ENCODE results near the gene SUSD2.

The SUSD2 gene

GRCh38 chr22:24232725-24233124 lies 51.4 kb downstream of the SUSD2 start:
- Histone ChIP-seq H3K9ac (ENCODE audit: low read depth, low read length) (no peak overlapping the region), H4K20me1 (ENCODE audit: insufficient read depth, low read length) (peaks cover 4% of the 10 kb centered on the region; the same call in 1 of the 2 replicates), H3K79me2 (ENCODE audit: insufficient read depth, low read length) (no peaks in the 10 kb centered on the region), H3K4me1 (ENCODE audit: insufficient read depth, low read length) (no peaks in the 10 kb centered on the region), H3K9me3 (ENCODE audit: insufficient read depth, low read length, severe bottlenecking) (no peaks in the 10 kb centered on the region), H3K27ac (ENCODE audit: low read length) (no peak overlapping the region), H3K36me3 (ENCODE audit: insufficient read depth, low read length) (no peaks in the 10 kb centered on the region), H3K27me3 (ENCODE audit: insufficient read depth, low read length, poor library complexity) (no peaks in the 10 kb centered on the region), H3K4me2 (ENCODE audit: insufficient read depth, low read length) (no peak overlapping the region), H2AFZ (ENCODE audit: low read depth, low read length) (no peak overlapping the region), H3K4me3 (ENCODE audit: low read depth in 1 of 2, low read length in 2 of 2) (no peak overlapping the region)
- DNase-seq: no peak
- ATAC-seq (ENCODE audit: insufficient read depth, low read depth): no peak
- no peak for TF ChIP-seq EZH2 (IDR thresholded peaks at IDR 0.05; ENCODE audit: borderline replicate concordance, low read depth, low read length, severe bottlenecking)
- TF ChIP-seq CTCF (IDR thresholded peaks at IDR 0.05; ENCODE audit: borderline replicate concordance, extremely low read depth, low read length, poor library complexity, severe bottlenecking): no peak

- no peaks in the 10 kb centered on the region for H3K9me3 ChIP-seq (ENCODE audit: insufficient read depth, low read length, severe bottlenecking)
- H4K20me1 ChIP-seq (ENCODE audit: insufficient read depth, low read length): peaks cover 4% of the 10 kb centered on the region; the same call in 1 of the 2 replicates
- DNase-seq (no peak), ATAC-seq (ENCODE audit: insufficient read depth, low read depth) (no peak)
- H2AFZ ChIP-seq (ENCODE audit: low read depth, low read length): no peak overlapping the region
- no peak for TF ChIP-seq EZH2 (IDR thresholded peaks at IDR 0.05; ENCODE audit: borderline replicate concordance, low read depth, low read length, severe bottlenecking)
- TF ChIP-seq CTCF (IDR thresholded peaks at IDR 0.05; ENCODE audit: borderline replicate concordance, extremely low read depth, low read length, poor library complexity, severe bottlenecking): no peak
- no peak overlapping the region for H3K27ac ChIP-seq (ENCODE audit: low read length)
- H3K79me2 ChIP-seq (ENCODE audit: insufficient read depth, low read length): no peaks in the 10 kb centered on the region
- H3K4me3 ChIP-seq (ENCODE audit: low read depth in 1 of 2, low read length in 2 of 2): no peak overlapping the region
- H3K27me3 ChIP-seq (ENCODE audit: insufficient read depth, low read length, poor library complexity): no peaks in the 10 kb centered on the region
- H3K9ac ChIP-seq (ENCODE audit: low read depth, low read length): no peak overlapping the region
- H3K4me1 ChIP-seq (ENCODE audit: insufficient read depth, low read length): no peaks in the 10 kb centered on the region
- no peaks in the 10 kb centered on the region for H3K36me3 ChIP-seq (ENCODE audit: insufficient read depth, low read length)
- no peak overlapping the region for H3K4me2 ChIP-seq (ENCODE audit: insufficient read depth, low read length)
These were observed 51.9 kb downstream of the SUSD2 start for GRCh38 chr22:24233235-24233634.

GRCh38 chr22:24233816-24234215 lies 52.5 kb downstream of the SUSD2 start:
- H3K9ac ChIP-seq (ENCODE audit: low read depth, low read length): no peak overlapping the region
- H3K4me3 ChIP-seq (ENCODE audit: low read depth in 1 of 2, low read length in 2 of 2): no peak overlapping the region
- no peak overlapping the region for H2AFZ ChIP-seq (ENCODE audit: low read depth, low read length)
- ATAC-seq (ENCODE audit: insufficient read depth, low read depth): no peak
- H4K20me1 ChIP-seq (ENCODE audit: insufficient read depth, low read length): peaks cover 4% of the 10 kb centered on the region; the same call in 1 of the 2 replicates
- H3K9me3 ChIP-seq (ENCODE audit: insufficient read depth, low read length, severe bottlenecking): no peaks in the 10 kb centered on the region
- H3K27ac ChIP-seq (ENCODE audit: low read length): no peak overlapping the region
- no peak overlapping the region for H3K4me2 ChIP-seq (ENCODE audit: insufficient read depth, low read length)
- no peaks in the 10 kb centered on the region for H3K36me3 ChIP-seq (ENCODE audit: insufficient read depth, low read length)
- H3K27me3 ChIP-seq (ENCODE audit: insufficient read depth, low read length, poor library complexity): no peaks in the 10 kb centered on the region
- no peaks in the 10 kb centered on the region for H3K79me2 ChIP-seq (ENCODE audit: insufficient read depth, low read length)
- no peaks in the 10 kb centered on the region for H3K4me1 ChIP-seq (ENCODE audit: insufficient read depth, low read length)
- TF ChIP-seq EZH2 (IDR thresholded peaks at IDR 0.05; ENCODE audit: borderline replicate concordance, low read depth, low read length, severe bottlenecking) (no peak), CTCF (IDR thresholded peaks at IDR 0.05; ENCODE audit: borderline replicate concordance, extremely low read depth, low read length, poor library complexity, severe bottlenecking) (no peak)
- DNase-seq: no peak

- Histone ChIP-seq H3K36me3 (ENCODE audit: insufficient read depth, low read length) (no peaks in the 10 kb centered on the region), H4K20me1 (ENCODE audit: insufficient read depth, low read length) (peaks cover 4% of the 10 kb centered on the region; the same call in 1 of the 2 replicates), H3K9ac (ENCODE audit: low read depth, low read length) (no peak overlapping the region), H3K4me2 (ENCODE audit: insufficient read depth, low read length) (no peak overlapping the region), H3K79me2 (ENCODE audit: insufficient read depth, low read length) (no peaks in the 10 kb centered on the region), H3K4me1 (ENCODE audit: insufficient read depth, low read length) (no peaks in the 10 kb centered on the region), H3K9me3 (ENCODE audit: insufficient read depth, low read length, severe bottlenecking) (no peaks in the 10 kb centered on the region), H3K27ac (ENCODE audit: low read length) (no peak overlapping the region), H2AFZ (ENCODE audit: low read depth, low read length) (no peak overlapping the region), H3K4me3 (ENCODE audit: low read depth in 1 of 2, low read length in 2 of 2) (no peak overlapping the region), H3K27me3 (ENCODE audit: insufficient read depth, low read length, poor library complexity) (no peaks in the 10 kb centered on the region)
- DNase-seq: no peak
- ATAC-seq (ENCODE audit: insufficient read depth, low read depth): no peak
- no peak for TF ChIP-seq CTCF (IDR thresholded peaks at IDR 0.05; ENCODE audit: borderline replicate concordance, extremely low read depth, low read length, poor library complexity, severe bottlenecking)
- TF ChIP-seq EZH2 (IDR thresholded peaks at IDR 0.05; ENCODE audit: borderline replicate concordance, low read depth, low read length, severe bottlenecking): no peak
These were observed 54.0 kb downstream of the SUSD2 start for GRCh38 chr22:24235315-24235714.

Data from DND-41 (cell line).